Activated T-cell treated with anti-CD3 and anti-CD28 coated beads, Interleukin-2, amount 50 U/mL, for 4 hours (primary cell): ENCODE data around the gene SLC9A9. TPM values are rescaled to one million over a fixed set of nuclear protein-coding genes. Genes with fewer than 3 reads are reported as not detected.

Source experiments
- ATAC-seq, 2 donors: fragments of 200-7000 bp; cut with Tn5 transposase; one replicate each; pipeline ENCODE4 v1.10.0; 2021
- DNase-seq: peaks from one replicate; pipeline ENCODE4 v3.0.0-alpha.2; 2020
- H3K27me3 Mint-ChIP-seq: one replicate; pipeline ENCODE4 v1.8.0; 2021; ENCODE audit warnings: low read depth, mixed read lengths
- H3K36me3 Mint-ChIP-seq: one replicate; pipeline ENCODE4 v1.8.0; 2022; ENCODE audit warnings: mixed read lengths; ENCODE audit not compliant: insufficient read depth
- H3K4me1 Mint-ChIP-seq: one replicate; pipeline ENCODE4 v1.8.0; 2021; ENCODE audit warnings: low read depth, mixed read lengths
- H3K4me3 Mint-ChIP-seq: one replicate; pipeline ENCODE4 v1.8.0; 2021; ENCODE audit warnings: mild to moderate bottlenecking, moderate library complexity, mixed read lengths
- H3K9me3 Mint-ChIP-seq: one replicate; pipeline ENCODE4 v1.8.0; 2021; ENCODE audit warnings: mixed read lengths
- total RNA-seq, 3 donors: library from RNA; stranded (reverse); gene quantifications; one replicate each; pipeline ENCODE4 v1.2.1, GENCODE V29; 2021

SLC9A9 gene
- total RNA-seq, 3 donors from 2014 or later = 0.56 to 0.98 (median 0.87) TPM

DNA sequence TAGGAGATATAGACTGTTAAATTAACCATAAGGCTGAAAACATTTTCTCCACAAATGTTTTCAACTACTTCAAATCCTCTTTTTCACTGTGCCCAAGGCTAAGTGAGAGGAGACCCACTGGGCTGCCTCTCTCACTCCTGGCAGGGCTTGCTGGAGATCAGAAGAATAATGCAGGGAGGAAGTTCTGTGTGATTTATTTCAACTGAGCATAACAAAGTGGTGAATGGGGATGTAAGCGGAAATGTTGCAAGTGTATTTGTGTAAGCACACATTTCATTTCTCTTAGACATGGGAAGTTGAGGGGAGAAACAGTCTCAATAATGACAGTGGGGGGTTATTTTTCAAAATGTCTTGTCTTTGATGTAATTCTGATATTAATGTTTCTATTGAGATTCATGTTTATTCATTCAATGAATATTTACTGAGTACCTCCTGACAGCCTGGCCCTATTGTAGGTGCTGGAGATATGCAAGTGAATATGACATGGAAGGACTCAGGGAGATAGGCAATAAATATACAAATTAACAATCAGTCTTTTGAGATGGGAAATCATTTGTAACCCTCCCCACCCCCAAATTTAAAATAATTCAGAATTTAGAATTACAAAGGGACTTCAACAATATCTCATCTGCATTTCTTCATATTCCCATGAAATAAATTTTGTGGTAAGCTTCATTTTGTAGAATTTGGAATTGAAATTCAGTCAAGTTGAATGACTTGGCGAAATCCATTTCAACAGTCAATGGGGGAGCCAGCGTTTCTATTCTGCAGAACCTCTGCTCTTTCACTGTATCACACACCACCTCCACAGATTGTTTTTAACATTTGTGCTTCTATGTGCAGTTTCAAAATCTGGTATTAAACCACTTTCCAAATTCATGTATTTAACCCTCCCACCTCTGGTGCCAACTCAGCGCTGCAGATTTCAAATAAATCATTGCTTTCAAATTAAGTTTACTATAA lies 247.2 kb downstream of the SLC9A9 start:
- Mint-ChIP-seq H3K4me3 (no peak overlapping the region), H3K36me3 (peaks cover 18% of the 10 kb centered on the region), H3K27me3 (no peaks in the 10 kb centered on the region), H3K9me3 (peaks cover 3% of the 10 kb centered on the region), H3K4me1 (no peaks in the 10 kb centered on the region)
- ATAC-seq (no peak), DNase-seq (no peak)

DNA sequence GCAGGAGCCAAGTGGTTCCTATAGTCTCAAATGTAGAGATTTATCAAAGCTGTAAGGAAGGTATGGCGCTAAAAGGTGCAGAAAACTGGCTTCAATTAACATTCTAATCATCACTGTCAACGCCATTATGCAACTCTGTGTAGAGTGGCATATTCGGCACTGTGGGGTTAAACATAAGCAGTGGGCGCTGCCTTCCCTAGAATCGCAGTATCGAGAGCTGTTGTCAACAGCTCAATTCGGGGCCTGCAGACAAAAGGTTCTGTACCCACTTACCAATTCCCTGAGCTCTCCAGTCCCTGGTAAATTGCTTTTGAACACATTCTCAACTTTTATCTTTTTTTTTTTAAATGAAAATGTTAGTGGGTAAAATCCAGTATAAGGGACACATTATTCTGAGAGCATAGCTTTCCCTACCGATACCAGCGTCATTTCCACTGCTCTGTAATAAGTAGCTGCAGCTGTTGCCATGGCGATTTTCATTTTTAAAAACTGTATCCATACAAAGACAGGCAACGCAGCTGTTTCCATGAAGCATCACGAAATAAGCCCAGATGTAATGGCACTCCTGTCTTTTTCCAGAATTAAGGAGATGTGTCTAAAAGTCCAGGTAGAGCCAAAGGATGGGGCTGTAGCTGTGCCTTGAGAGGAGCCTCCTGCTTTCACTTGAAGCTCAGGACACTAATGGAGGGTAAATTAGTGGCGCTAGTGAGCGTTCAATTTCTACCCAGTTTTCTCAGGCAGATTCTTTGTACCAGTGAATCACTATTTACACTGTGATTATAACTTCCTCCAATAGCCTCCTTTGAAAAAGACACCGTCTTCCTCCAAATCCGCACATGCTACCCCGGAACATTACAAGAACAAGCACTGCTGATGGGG lies 250.3 kb downstream of the SLC9A9 start:
- DNase-seq (no peak), ATAC-seq (no peak)
- H3K9me3 Mint-ChIP-seq = peaks cover 3% of the 10 kb centered on the region
- H3K4me3 Mint-ChIP-seq = no peak overlapping the region
- H3K36me3 Mint-ChIP-seq = peaks cover 9% of the 10 kb centered on the region
- H3K4me1 Mint-ChIP-seq = peaks cover 2% of the 10 kb centered on the region
- H3K27me3 Mint-ChIP-seq = no peaks in the 10 kb centered on the region

DNA sequence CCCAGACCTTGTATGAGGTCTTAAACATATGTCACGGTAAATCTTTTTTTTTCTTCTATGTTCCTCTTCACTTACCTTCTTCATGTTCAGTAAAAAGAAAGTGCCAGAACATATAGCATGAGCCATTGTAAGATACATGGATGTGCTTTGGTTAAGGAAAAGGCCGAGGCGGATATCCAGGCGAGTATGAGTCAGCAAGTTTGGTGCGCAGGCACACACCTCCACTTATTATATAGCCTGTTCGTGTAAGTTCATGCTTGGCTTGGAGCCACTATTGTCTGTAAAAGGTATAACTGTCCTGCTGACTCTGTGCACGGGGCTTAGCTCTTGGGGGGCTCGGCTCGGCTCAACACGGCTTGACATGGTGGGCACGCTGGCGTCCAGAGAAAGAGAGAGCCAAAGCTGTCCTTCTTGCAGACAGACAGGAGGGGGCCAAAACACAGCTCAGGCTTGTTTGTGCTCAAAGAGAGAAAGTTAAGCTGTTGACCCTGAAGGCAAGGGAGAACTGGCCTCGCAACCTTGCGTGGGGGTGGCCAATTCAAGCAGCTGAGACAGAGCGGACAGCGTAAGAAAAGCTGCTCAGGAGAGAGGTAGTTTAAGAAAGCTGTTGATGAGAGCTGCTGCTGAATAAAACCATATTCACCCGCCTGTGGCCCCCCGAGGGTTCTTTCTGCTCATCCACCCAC lies 251.2 kb downstream of the SLC9A9 start:
- no peaks in the 10 kb centered on the region for H3K27me3 Mint-ChIP-seq
- peaks cover 13% of the 10 kb centered on the region for H3K36me3 Mint-ChIP-seq
- peaks cover 3% of the 10 kb centered on the region for H3K9me3 Mint-ChIP-seq
- peaks cover 2% of the 10 kb centered on the region for H3K4me1 Mint-ChIP-seq
- H3K4me3 Mint-ChIP-seq = no peak overlapping the region
- no peak for ATAC-seq
- no peak for DNase-seq

DNA sequence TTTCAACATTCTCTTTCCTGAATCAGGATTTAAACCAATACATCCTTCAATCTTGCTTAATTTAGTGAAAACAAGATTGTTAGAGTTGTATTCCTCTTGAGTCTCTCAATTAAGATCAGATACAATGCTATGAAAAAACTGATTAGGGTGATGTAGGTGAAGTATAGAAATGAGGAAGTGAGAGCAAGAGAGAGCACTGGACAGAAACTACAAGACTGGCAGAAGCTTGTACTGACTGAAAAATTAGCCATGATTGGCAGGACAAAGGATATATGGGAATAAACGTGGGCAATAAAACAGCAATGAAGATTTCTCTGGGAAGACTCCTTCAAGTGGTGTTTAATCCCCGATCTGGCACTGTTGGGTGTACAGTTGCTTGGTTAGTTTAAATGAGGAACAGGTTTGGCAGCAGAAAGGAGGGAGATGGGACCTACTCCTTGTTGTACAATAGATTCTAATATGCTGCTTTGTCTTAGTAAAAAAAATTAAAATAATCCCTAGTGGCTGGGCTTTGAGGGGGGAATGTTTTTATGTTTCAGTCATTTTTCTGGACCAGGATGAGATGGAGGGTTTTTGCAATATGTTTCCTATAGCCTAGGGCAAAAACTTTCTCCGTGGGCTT lies 252.7 kb downstream of the SLC9A9 start:
- Mint-ChIP-seq H3K9me3 (peaks cover 1% of the 10 kb centered on the region), H3K4me1 (peaks cover 2% of the 10 kb centered on the region)
- ATAC-seq = no peak

DNA sequence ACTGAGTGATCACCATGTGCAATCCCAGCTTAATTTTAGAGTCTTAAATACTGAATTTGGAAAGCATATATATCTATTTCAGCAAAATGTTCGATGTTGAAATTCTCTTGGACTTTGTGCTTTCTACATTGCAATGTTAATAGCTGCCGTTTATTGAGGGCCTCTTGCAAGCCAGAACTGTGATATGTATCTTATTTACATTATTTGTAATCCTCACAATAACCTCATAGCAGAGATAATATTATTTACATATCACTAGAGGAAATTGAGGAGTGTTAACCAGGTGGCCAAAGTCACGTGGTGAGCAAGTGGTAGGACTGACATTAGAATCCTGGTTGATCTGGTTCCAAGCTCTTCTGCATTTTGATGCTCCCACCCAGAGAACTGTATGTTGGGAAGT lies 254.1 kb downstream of the SLC9A9 start:
- ATAC-seq (no peak), DNase-seq (no peak)
- Mint-ChIP-seq H3K4me1 (peaks cover 2% of the 10 kb centered on the region), H3K9me3 (no peaks in the 10 kb centered on the region), H3K4me3 (no peak overlapping the region), H3K27me3 (no peaks in the 10 kb centered on the region), H3K36me3 (peaks cover 16% of the 10 kb centered on the region)

More for the DNA sequence above, 252.7 kb downstream of the SLC9A9 start:
- Mint-ChIP-seq H3K27me3 (no peaks in the 10 kb centered on the region), H3K36me3 (peaks cover 18% of the 10 kb centered on the region), H3K4me3 (no peak overlapping the region)
- DNase-seq = no peak

DNA sequence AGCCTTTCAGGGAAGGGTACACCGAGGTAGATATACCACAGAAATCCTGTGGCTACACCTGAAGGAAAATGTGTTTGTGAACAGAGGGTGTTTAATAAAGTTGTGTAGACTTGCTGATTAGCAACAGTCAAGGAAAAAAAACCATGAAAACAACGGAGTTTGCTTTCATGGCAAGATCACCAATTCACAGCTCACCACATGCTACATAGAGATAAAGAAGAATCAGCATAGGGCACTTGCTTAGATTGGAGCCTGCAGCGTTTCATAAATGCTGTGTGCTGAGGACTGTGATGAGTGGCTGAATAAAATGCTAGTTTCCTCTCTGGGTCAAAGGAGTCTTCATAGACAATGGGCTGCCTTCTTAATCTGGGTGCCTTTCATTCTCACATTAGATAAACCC lies 257.6 kb downstream of the SLC9A9 start:
- Mint-ChIP-seq H3K4me3 (no peak overlapping the region), H3K36me3 (peaks cover 10% of the 10 kb centered on the region), H3K27me3 (no peaks in the 10 kb centered on the region), H3K9me3 (no peaks in the 10 kb centered on the region), H3K4me1 (peaks cover 7% of the 10 kb centered on the region)
- no peak for DNase-seq
- no peak for ATAC-seq

DNA sequence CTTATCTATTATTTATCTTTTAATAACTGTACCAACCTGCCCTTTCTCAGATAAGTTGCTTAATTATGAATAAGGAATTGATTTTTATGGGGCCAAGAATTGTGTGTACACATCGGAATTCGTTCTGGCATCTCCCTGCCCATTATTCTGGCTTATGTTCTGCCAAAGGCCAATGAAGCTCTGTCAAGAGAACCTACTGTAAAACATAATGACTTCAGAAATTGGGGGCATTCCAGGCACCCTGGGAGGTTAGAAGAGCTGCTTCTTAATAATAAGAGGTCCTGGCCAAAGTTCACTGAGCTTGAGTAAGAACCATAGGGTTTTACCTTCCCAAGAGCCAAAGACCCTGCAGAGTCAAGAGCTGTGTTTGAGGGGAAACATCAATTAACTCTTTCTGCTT lies 261.7 kb downstream of the SLC9A9 start:
- Mint-ChIP-seq H3K36me3 (peaks cover 18% of the 10 kb centered on the region), H3K4me1 (peaks cover 5% of the 10 kb centered on the region), H3K9me3 (no peaks in the 10 kb centered on the region), H3K4me3 (no peak overlapping the region), H3K27me3 (no peaks in the 10 kb centered on the region)
- ATAC-seq (no peak), DNase-seq (no peak)

DNA sequence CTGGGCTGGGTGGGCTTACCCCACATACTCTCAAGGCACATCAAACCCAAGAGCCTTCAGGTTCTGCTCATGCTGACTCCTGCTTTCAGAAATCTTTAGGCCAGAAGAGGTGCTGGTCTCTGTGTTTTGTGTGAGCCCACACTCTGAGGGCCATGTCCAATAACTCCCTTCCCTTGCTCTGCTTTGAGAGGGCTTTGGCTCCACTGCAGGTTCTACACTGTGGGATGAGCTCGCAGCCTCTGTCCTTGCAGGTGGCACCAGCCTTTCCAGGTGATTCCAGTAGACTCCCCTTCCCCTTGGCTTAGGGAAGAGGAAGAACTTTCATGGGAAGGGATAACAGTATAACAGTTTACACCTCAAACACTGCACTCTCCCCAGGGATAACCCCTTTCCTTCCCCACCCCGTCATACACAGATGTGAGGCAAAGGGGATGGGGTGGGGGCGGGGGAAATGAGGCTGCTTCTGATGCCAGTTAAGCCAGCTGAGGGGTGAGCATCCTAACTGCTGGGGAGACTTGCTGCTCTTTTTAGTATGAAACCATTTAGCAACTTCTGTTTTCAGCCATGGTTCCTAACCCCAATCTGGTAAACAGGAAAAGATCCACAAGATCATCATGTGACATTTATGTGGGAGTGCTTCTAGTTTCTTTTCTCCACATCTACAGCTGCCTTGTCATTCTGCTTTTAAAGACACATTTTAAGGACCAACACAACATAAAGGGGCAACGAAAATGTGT lies 262.4 kb downstream of the SLC9A9 start:
- H3K27me3 Mint-ChIP-seq = no peaks in the 10 kb centered on the region
- peaks cover 5% of the 10 kb centered on the region for H3K4me1 Mint-ChIP-seq
- H3K36me3 Mint-ChIP-seq = peaks cover 19% of the 10 kb centered on the region
- ATAC-seq = peak in 1 of 2 donors; percentile 11
- DNase-seq = no peak
- no peak overlapping the region for H3K4me3 Mint-ChIP-seq
- no peaks in the 10 kb centered on the region for H3K9me3 Mint-ChIP-seq

DNA sequence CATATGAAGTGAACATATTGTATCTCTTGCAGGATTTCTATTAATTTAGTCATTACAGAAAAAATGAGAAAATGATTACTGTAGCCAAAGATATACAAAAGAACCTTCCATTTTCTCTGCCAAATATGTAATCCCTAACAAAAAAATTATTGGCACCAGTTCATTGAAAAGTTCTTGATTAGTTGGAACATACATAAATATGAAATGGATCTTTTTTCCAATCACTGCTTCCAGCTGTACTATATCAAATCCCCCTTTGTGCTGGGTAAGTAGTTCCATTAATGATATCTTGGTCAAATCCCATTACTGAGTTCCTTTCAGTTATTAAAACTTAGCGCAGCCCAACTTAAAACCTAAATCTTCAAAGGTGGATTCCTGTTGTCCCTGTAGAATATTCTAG lies 263.8 kb downstream of the SLC9A9 start:
- DNase-seq (no peak), ATAC-seq (no peak)
- Mint-ChIP-seq H3K36me3 (peaks cover 20% of the 10 kb centered on the region), H3K4me1 (peaks cover 5% of the 10 kb centered on the region), H3K27me3 (no peaks in the 10 kb centered on the region), H3K4me3 (no peak overlapping the region), H3K9me3 (no peaks in the 10 kb centered on the region)

DNA sequence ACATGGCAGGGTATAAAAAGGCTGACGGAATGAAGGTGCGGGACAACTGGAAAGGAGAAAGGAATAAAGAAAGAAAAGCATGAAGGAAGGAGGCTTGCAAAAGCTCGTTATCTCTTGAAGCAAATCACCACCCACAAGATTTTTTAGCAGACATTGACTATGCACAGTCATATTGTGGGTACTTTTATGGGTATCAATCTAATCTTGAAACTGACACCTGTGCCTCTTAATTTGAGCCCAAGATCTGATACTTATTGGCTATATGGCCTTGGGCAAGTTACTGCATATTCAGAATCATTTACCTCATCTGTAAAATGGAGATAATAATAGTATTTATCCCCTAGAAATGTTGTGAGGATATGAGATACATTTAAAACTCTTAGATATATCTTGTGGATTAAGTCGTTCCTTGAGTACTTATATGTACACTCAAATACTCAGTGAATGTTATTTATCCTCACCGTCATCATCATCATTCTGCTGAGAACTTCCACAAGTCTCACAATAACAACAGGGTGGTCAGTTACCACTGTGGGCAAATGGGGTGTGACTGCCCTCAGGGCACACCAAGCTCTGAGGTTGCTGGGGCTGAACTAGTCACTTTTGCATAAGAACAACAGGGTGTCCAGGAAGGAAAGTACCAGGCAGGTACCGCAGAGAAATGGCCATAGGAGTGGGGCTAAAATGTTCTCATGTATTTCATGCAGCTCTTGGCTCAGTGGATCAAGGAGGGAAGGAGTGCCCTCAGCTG lies 266.1 kb downstream of the SLC9A9 start:
- no peaks in the 10 kb centered on the region for H3K27me3 Mint-ChIP-seq
- peaks cover 32% of the 10 kb centered on the region for H3K36me3 Mint-ChIP-seq
- no peak for DNase-seq
- H3K4me1 Mint-ChIP-seq = peaks cover 5% of the 10 kb centered on the region
- H3K4me3 Mint-ChIP-seq = no peak overlapping the region
- no peaks in the 10 kb centered on the region for H3K9me3 Mint-ChIP-seq
- peak; percentile 14 to 44 for ATAC-seq

DNA sequence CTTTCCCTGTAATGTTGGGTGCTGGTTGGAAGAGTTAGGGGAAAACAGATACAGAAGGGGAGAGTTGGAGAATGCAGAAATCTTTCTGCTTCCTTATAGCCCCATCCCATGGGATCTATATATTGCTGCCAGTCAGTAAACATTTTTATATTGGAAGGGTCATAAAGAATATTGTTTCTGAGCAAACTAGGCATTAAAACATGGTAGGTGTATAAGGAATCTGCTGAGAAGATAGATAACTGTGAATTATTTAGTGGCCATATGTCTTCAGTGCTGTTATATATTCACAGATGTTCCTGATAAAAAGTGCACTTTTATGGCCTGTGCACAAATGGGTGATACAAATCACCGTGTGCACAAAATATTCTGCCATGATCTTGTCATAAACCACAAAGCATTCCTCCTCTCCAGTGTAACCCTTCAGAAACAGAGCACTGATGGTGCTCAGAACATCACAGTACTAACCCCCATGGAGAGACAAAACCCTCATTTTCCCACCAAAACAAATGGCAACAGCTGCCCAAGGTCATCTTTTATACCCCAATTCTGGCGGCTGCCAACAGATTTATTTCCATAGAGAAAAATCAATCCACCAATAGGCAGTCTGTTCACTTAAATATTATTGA lies 269.3 kb downstream of the SLC9A9 start:
- no peak for DNase-seq
- Mint-ChIP-seq H3K36me3 (peaks cover 46% of the 10 kb centered on the region), H3K27me3 (no peaks in the 10 kb centered on the region), H3K4me1 (no peaks in the 10 kb centered on the region), H3K4me3 (no peak overlapping the region), H3K9me3 (no peaks in the 10 kb centered on the region)
- ATAC-seq = no peak

DNA sequence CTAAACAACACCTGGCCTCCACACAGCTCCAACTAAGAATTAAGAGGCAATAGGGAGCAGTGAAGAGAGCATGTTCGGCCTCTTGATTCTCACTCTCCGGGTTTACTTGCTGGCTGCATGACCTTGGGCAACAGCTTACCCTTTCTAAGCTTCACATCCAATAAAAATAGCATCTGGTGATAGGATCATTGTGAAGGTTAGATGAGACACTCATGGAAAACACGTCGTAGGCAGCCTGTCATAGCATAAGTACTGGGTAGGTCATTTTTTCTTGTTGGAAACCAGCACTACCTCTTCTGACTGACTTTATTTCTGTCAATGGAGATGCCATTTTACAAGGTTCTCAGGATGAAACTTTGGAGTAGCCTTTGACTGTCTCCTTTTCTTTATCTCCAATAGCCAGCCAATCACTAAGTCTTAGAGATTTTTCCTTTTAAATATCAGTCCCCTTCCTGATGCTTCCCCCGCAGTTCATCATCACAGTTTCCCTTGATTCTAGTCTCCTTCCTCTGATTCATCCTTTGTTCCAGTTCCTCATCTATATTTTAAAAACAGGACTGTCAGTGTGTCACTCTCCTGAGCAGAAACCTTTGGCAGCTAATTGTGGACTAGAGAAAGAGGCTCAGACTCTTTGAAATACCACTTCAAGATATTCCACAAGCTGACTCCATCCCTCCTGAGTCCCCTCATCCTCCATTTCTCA lies 271.5 kb downstream of the SLC9A9 start:
- no peak for ATAC-seq
- Mint-ChIP-seq H3K27me3 (no peaks in the 10 kb centered on the region), H3K36me3 (peaks cover 45% of the 10 kb centered on the region), H3K9me3 (no peaks in the 10 kb centered on the region), H3K4me1 (no peaks in the 10 kb centered on the region), H3K4me3 (no peak overlapping the region)
- no peak for DNase-seq
